Activated naive CD4-positive, alpha-beta T cell treated with anti-CD3 and anti-CD28 coated beads for 36 hours (primary cell): ENCODE results near the gene CST7. TPM values are rescaled to one million over a fixed set of nuclear protein-coding genes. Genes with fewer than 3 reads are reported as not detected.
"Not testable (repeated sequence)": the region's sequence is repeated elsewhere in the genome, so short reads cannot be mapped to it uniquely, and the experiment has no call there.

Experiments used
- CTCF ChIA-PET: fragments of 350-600 bp; sonication (Branson Sonifier 250); formaldehyde crosslinking; loops from one replicate; lab custom pipeline; 2021; ENCODE audit warnings: antibody characterized with exemption; lab: Charles Lee
- DNase-seq: peaks from one replicate; pipeline ENCODE4 v3.0.0-alpha.2; 2020
- H3K27ac Mint-ChIP-seq: one replicate; pipeline ENCODE4 v1.8.0; 2021; ENCODE audit warnings: mild to moderate bottlenecking, mixed read lengths
- H3K27me3 Mint-ChIP-seq: one replicate; pipeline ENCODE4 v1.8.0; 2021; ENCODE audit warnings: low read depth, mixed read lengths
- H3K36me3 Mint-ChIP-seq: one replicate; pipeline ENCODE4 v1.8.0; 2021; ENCODE audit warnings: low read depth, mixed read lengths
- H3K4me1 Mint-ChIP-seq: one replicate; pipeline ENCODE4 v1.8.0; 2021; ENCODE audit warnings: low read depth, mixed read lengths
- H3K4me3 Mint-ChIP-seq: one replicate; pipeline ENCODE4 v1.8.0; 2021; ENCODE audit warnings: mild to moderate bottlenecking, moderate library complexity, mixed read lengths
- H3K9me3 Mint-ChIP-seq: one replicate; pipeline ENCODE4 v1.8.0; 2021; ENCODE audit warnings: mixed read lengths
- intact Hi-C: fragments of 100-400 bp; cut with micrococcal nuclease; formaldehyde crosslinking; loops from one replicate; pipeline ENCODE4 v1.15.1; 2023
- total RNA-seq, 2 experiments: library from RNA; stranded (reverse); gene quantifications; one replicate each; pipeline ENCODE4 v1.2.3, GENCODE V29; 2021

The CST7 gene
- total RNA-seq, 2 experiments from 2014 or later: 37.8 to 43.1 TPM

DNA sequence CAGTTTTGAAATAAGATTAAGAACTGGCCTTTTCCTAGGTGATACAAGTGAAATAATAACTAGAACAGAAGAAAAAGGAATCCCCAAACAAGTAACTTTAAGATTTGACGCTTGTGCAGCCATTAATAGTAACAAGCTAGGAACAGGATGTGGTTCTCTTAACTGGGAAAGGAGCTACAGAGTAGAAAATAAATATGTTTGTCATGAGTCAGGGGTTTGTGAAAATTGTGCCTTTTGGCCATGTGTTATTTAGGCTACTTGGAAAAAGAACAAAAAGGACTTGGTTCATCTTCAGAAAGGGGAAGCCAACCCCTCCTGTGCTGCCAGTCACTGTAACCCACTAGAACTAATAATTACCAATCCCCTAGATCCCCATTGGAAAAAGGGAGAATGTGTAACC lies 17.2 kb upstream of the CST7 start:
- CTCF ChIA-PET: interaction anchor here (0.6 to 3.3 kb wide), 7 partner anchors 11 to 305 kb away, joined by 3 to 21 read pairs (median 10); no protein-coding TSS in a partner anchor
- not testable (repeated sequence) for DNase-seq, H3K27me3 Mint-ChIP-seq, H3K36me3 Mint-ChIP-seq, H3K9me3 Mint-ChIP-seq, H3K4me3 Mint-ChIP-seq
- peaks cover 24% of the 10 kb centered on the region for H3K4me1 Mint-ChIP-seq
- intact Hi-C loops: loop anchor here (1.0 to 10.0 kb wide), 5 partner anchors 17 to 897 kb away; partner anchors contain the start of genes APMAP and CST7
- H3K27ac Mint-ChIP-seq: peak overlapping the region; percentile 70

DNA sequence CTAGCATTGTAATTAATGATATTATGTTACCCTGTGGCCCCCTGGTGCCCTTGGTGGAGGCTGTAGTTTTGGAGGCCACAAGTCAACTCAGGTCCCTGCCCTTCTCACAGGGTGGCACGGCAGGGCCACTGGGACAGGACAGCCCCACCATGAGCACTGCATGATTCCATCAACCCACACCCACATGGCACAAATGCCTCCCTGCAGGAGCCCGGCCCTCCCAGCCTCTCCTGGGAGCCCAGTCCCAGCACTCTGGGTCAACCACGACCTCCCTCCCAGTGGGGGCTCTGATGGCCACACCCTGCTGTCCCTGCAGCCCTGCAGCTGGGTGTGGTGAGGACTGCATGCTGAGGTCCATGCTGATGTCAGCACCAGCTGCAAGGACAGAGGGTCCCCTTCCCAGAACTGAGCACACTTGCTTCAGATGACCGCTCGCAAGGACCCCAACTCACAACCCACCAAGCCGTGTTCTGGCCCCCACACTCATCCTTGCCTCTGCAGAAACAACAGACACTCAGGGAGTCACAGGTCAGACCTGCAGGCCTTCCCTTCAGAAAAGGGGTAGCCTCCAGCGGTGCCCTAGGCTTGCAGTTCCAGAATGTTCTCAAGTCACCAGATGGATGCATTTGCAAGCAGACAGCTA lies 15.7 kb upstream of the CST7 start:
- intact Hi-C loops: loop anchor here (5.0 to 10.0 kb wide), 3 partner anchors 151 to 899 kb away; no protein-coding TSS in a partner anchor
- CTCF ChIA-PET: no interaction called here
- DNase-seq: no peak
- Mint-ChIP-seq H3K27me3 (no peaks in the 10 kb centered on the region), H3K4me3 (no peak overlapping the region), H3K36me3 (no peaks in the 10 kb centered on the region), H3K4me1 (peaks cover 24% of the 10 kb centered on the region), H3K27ac (no peak overlapping the region), H3K9me3 (peaks cover 3% of the 10 kb centered on the region)

DNA sequence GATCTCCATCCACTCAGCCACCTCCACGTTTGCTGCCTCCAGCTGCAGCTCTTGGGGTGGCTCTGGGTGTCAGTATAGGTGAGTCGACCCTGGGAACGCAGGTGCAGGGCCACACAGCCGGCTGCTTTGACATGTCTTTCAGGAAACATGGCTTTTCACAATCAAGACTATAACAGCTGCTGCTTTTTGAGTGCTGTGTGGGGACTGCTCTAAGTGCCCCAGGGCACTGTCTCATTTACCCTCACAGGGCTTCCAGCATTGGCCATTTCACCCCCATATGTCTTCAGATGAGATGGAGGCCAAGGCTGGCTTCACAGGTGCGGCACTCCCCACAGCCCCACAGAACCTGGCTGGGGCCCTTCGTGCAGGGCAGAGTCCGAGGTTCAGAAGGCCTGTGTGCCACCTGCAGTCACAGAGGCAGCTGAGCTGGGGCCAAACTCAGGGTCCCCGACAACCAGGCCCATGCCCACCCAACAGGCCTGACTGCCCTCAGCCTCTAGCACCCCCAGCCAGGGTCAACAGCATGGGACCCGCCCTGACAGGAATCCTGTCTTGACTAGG lies 14.9 kb upstream of the CST7 start:
- intact Hi-C loops: loop anchor here (5.0 to 10.0 kb wide), 3 partner anchors 152 to 899 kb away; no protein-coding TSS in a partner anchor
- no peak overlapping the region for H3K4me3 Mint-ChIP-seq
- no peak overlapping the region for H3K27ac Mint-ChIP-seq
- H3K27me3 Mint-ChIP-seq: no peaks in the 10 kb centered on the region
- H3K9me3 Mint-ChIP-seq: peaks cover 3% of the 10 kb centered on the region
- CTCF ChIA-PET: no interaction called here
- no peak for DNase-seq
- H3K4me1 Mint-ChIP-seq: peaks cover 24% of the 10 kb centered on the region
- no peaks in the 10 kb centered on the region for H3K36me3 Mint-ChIP-seq

DNA sequence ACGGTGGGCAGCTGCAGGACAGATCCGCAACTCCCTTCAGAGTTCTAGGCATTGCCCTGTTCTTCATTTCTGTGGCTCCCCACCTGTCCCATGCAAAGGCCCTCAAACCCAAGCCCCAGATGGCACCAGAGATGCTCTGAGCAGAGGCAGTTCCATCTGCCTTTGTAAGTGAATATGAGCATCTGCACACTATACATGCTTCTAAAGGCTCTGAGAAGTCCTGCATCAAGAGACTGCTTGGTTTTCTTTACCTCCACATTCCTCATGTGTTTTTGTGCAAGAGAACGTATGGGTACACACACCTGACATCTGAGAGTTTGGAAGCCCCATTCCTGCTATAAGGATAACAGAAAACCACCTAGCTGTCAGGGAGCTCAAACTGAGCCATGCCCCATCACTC lies 14.4 kb upstream of the CST7 start:
- no peaks in the 10 kb centered on the region for H3K36me3 Mint-ChIP-seq
- CTCF ChIA-PET: no interaction called here
- intact Hi-C loops: loop anchor here (5.0 to 10.0 kb wide), 3 partner anchors 152 to 900 kb away; no protein-coding TSS in a partner anchor
- H3K27ac Mint-ChIP-seq: no peak overlapping the region
- H3K4me1 Mint-ChIP-seq: peaks cover 24% of the 10 kb centered on the region
- H3K4me3 Mint-ChIP-seq: no peak overlapping the region
- DNase-seq: no peak
- peaks cover 3% of the 10 kb centered on the region for H3K9me3 Mint-ChIP-seq
- no peaks in the 10 kb centered on the region for H3K27me3 Mint-ChIP-seq

DNA sequence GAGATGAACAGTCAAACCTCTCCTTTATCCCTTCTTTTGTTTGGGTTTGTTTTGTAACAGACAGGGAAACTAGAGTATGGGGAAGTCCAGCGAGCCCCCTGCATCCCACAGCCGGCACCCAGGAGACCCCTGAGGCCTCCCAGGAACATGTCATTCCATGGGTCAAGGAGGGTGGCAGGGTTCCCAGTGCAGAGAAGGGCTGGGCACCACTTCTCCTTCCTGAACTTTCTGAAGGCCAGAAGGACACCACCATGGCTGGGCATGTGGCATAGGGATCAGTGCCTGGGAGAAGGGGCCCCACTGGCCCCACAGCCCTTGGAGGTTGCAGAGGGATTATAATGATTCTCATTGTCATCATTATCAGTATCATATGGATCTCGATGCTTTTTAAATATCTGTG lies 13.9 kb upstream of the CST7 start:
- Mint-ChIP-seq H3K4me1 (peaks cover 24% of the 10 kb centered on the region), H3K36me3 (no peaks in the 10 kb centered on the region), H3K4me3 (no peak overlapping the region), H3K27me3 (no peaks in the 10 kb centered on the region), H3K9me3 (peaks cover 3% of the 10 kb centered on the region), H3K27ac (no peak overlapping the region)
- CTCF ChIA-PET: no interaction called here
- DNase-seq: no peak
- intact Hi-C loops: loop anchor here (10.0 kb wide), 2 partner anchors 240 to 900 kb away; no protein-coding TSS in a partner anchor

DNA sequence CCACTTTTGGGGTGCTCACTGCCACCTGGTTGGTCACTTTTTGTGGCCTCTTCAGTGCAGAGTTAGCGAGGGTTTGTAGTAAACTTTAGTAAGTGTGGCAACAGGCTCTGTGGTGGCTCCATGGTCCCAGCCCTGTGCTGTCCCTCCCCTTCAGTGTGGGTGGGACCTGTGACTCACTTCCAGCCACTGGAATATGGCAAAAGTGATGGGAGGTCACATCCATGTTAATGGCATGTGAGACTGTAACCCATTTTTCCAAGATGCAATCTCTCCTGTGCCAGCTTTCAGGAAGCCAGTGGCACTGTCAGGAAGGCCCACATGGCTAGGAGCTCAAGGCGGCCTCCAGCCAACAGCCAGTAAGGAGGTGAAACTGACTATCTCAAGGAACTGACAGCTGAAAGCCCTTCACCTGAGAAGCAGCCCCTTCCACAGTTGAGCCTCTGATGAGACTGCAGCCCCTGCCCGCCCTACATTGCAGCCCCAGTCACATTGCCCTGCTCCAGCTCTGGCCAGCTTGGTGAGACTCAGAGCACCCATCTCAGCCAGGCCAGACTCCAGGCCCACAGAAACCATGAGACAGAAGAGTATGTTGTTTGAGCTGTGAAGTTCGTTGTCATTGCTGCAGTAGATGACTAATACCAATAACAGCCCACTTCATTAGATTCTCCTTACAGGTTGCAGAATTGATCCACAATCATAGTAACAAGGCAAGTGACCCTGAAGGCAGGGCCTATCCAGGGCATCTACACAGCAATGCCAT lies 13.1 kb upstream of the CST7 start:
- intact Hi-C loops: loop anchor here (10.0 kb wide), 2 partner anchors 239 to 901 kb away; no protein-coding TSS in a partner anchor
- H3K27me3 Mint-ChIP-seq: no peaks in the 10 kb centered on the region

DNA sequence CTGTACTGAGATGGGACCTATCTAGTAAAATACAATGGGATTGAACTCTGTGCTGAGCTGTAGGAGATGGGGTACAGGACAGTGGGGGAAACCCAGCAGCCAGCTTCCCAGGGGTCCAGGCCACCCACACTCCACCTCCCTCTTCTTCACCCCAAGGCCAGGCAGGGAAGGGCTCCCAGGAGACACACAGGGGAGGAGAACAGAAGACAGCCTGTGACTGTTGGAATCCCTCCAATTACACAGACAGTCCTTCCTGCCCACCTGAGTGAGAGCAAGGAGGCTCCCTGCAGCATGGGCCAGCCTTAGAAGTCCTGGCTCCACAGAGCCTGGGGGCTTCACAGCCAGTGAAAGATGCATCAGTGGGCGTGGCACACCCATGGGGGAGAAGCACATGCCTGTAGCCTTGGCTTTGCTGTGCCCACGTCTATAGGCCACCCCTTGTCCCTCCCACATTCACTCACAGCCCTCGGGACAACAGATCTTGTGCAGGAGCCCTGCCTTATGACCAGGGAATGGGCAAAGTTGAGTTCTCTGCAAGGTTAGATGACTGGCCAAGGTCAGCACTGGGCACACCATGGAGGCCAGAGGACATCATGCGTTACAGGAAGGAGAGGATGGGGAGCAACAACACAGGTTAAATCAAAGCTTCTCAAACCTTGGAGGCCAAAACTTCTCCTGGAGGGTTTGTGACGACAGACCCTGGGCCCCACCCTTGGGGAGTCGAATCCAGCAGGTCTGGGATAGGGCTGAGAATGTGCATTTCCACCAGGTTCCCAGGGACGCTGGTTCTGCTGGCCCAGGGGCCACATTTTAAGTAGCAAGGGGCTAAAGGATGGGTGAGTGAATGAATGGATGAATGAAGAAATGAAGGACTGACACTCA lies 12.3 kb upstream of the CST7 start:
- no peak overlapping the region for H3K4me3 Mint-ChIP-seq
- intact Hi-C loops: loop anchor here (10.0 kb wide), 2 partner anchors 238 to 902 kb away; no protein-coding TSS in a partner anchor
- no peaks in the 10 kb centered on the region for H3K27me3 Mint-ChIP-seq
- CTCF ChIA-PET: interaction anchor here (0.5 kb wide), 1 partner anchor 46 kb away, joined by 3 read pairs; no protein-coding TSS in a partner anchor
- no peak overlapping the region for H3K27ac Mint-ChIP-seq
- no peak for DNase-seq
- H3K36me3 Mint-ChIP-seq: peaks cover 11% of the 10 kb centered on the region
- H3K9me3 Mint-ChIP-seq: peaks cover 17% of the 10 kb centered on the region
- peaks cover 10% of the 10 kb centered on the region for H3K4me1 Mint-ChIP-seq

More for the DNA sequence above, 13.1 kb upstream of the CST7 start:
- Mint-ChIP-seq H3K36me3 (peaks cover 7% of the 10 kb centered on the region), H3K9me3 (peaks cover 11% of the 10 kb centered on the region), H3K4me3 (no peak overlapping the region), H3K4me1 (peaks cover 17% of the 10 kb centered on the region), H3K27ac (no peak overlapping the region)
- CTCF ChIA-PET: no interaction called here
- no peak for DNase-seq

DNA sequence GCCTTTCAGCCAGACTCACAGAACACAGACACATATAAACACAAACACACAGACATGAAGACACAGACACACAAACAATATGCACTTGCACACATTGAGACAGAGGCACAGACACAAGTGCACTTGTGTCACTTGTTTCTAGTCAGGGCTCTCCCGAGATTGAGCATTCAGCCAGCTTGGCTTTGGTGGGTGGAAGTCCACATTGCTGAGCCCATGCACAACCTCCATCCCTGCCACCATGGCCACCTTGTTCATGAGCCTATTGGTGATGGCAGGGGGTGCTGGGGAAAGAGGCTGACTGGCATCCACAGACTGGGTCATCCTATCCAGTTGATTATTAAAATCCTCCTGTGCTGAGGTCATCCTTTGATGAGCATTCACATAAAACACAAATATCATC lies 11.5 kb upstream of the CST7 start:
- intact Hi-C loops: loop anchor here (10.0 kb wide), 2 partner anchors 237 to 903 kb away; no protein-coding TSS in a partner anchor
- no peak overlapping the region for H3K4me3 Mint-ChIP-seq
- CTCF ChIA-PET: interaction anchor here (0.5 kb wide), 1 partner anchor 45 kb away, joined by 3 read pairs; no protein-coding TSS in a partner anchor
- peaks cover 2% of the 10 kb centered on the region for H3K4me1 Mint-ChIP-seq
- no peak for DNase-seq
- H3K9me3 Mint-ChIP-seq: peaks cover 20% of the 10 kb centered on the region
- H3K36me3 Mint-ChIP-seq: peaks cover 11% of the 10 kb centered on the region
- H3K27ac Mint-ChIP-seq: no peak overlapping the region
- H3K27me3 Mint-ChIP-seq: no peaks in the 10 kb centered on the region

DNA sequence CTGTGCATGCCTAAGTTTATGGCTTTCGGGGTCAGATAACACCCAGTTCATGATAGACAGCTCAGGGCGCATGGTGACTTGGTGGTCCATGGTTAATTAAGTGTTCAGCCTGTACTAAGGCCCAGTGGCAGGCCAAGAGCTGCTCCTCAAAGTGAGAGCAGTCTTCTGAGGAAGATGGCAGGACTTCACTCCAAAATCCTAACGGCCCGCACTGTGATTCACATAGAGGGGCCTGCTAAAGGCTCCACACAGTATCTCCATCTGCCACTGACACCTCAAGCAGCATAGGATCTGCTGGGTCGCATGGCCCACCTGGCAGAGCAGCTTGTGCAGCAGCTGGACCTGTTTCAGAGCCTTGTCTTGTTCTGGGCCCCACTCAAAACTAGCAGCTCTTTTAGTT lies 10.6 kb upstream of the CST7 start:
- peaks cover 12% of the 10 kb centered on the region for H3K36me3 Mint-ChIP-seq
- no peaks in the 10 kb centered on the region for H3K4me1 Mint-ChIP-seq
- H3K9me3 Mint-ChIP-seq: peaks cover 20% of the 10 kb centered on the region
- DNase-seq: no peak
- H3K27me3 Mint-ChIP-seq: no peaks in the 10 kb centered on the region
- CTCF ChIA-PET: no interaction called here
- no peak overlapping the region for H3K27ac Mint-ChIP-seq
- intact Hi-C loops: loop anchor here (10.0 kb wide), 2 partner anchors 236 to 904 kb away; no protein-coding TSS in a partner anchor
- H3K4me3 Mint-ChIP-seq: no peak overlapping the region

DNA sequence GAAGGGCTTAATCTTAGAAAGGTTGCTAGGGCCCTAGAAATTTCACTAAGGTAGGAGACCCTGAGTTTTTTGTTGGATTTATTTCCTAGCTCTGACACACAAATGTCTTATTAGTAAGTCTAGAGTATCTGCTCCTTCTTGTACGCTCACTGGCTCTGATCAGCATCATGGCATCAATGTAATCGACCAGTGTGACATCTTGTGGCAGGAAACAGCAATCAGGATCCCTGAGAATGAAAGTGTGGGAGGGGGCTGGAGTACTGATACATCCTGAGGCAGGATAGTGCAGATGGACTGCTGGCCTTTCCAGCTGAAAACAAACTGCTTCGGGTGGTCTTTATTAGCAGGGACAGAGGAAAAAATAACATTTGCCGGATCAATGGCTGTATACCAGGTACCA lies 10.0 kb upstream of the CST7 start:
- H3K27me3 Mint-ChIP-seq: no peaks in the 10 kb centered on the region
- H3K36me3 Mint-ChIP-seq: peaks cover 14% of the 10 kb centered on the region
- peaks cover 20% of the 10 kb centered on the region for H3K9me3 Mint-ChIP-seq
- CTCF ChIA-PET: no interaction called here
- H3K4me1 Mint-ChIP-seq: no peaks in the 10 kb centered on the region
- DNase-seq: no peak
- H3K27ac Mint-ChIP-seq: no peak overlapping the region
- H3K4me3 Mint-ChIP-seq: no peak overlapping the region
- intact Hi-C loops: loop anchor here (10.0 kb wide), 2 partner anchors 236 to 904 kb away; no protein-coding TSS in a partner anchor

DNA sequence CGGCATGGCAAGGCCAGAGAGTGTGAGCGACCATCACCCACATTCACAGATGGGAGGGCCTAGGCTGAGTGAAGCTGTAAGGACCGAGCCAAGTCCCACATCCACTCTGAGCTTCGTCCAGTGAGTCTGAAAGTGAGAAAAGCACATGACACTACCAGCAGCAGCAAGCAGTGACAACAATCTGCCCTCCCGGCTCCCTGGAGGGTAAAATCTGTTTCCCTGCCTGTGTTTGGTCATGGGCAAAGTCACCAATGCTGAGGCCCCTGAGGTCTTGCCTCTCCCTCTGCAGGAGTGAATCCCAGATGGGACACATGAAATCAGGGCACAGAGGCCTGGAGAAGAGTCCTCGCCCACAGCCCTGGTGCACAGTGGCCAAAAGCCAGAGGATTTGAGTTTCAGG lies 6.4 kb upstream of the CST7 start:
- Mint-ChIP-seq H3K4me3 (no peak overlapping the region), H3K4me1 (peaks cover 7% of the 10 kb centered on the region), H3K9me3 (peaks cover 43% of the 10 kb centered on the region), H3K36me3 (peaks cover 37% of the 10 kb centered on the region), H3K27ac (no peak overlapping the region), H3K27me3 (no peaks in the 10 kb centered on the region)
- intact Hi-C loops: loop anchor here (10.0 kb wide), 1 partner anchor 838 kb away; no protein-coding TSS in a partner anchor
- CTCF ChIA-PET: interaction anchor here (1.8 kb wide), 1 partner anchor 12 kb away, joined by 4 read pairs; no protein-coding TSS in a partner anchor
- DNase-seq: no peak
